Type B pancreatic cell (in vitro differentiated cells): Measurements from ENCODE around the gene HOXD10. TPM values are rescaled to one million over a fixed set of nuclear protein-coding genes. Genes with fewer than 3 reads are reported as not detected.
A peak's percentile ranks its signal among the peaks of the same experiment; 100 is the strongest.

Source experiments
- DNase-seq: peaks from one replicate; pipeline ENCODE4 v3.0.0; 2021; ENCODE audit warnings: mixed read lengths; ENCODE audit not compliant: unreplicated experiment; ENCODE audit errors: extremely low spot score
- H3K27ac Mint-ChIP-seq: 2 replicates; pipeline ENCODE4 v1.8.0; 2021; ENCODE audit warnings: mild to moderate bottlenecking, mixed read lengths
- H3K27me3 Mint-ChIP-seq: 2 replicates; pipeline ENCODE4 v1.8.0; 2021; ENCODE audit warnings: mixed read lengths
- H3K36me3 Mint-ChIP-seq: 2 replicates; pipeline ENCODE4 v1.8.0; 2021; ENCODE audit warnings: mixed read lengths
- H3K4me1 Mint-ChIP-seq: one replicate; pipeline ENCODE4 v1.8.0; 2021; ENCODE audit warnings: mixed read lengths; ENCODE audit not compliant: unreplicated experiment
- H3K4me3 Mint-ChIP-seq: 2 replicates; pipeline ENCODE4 v1.8.0; 2021; ENCODE audit warnings: mild to moderate bottlenecking, mixed read lengths
- H3K9me3 Mint-ChIP-seq: 2 replicates; pipeline ENCODE4 v1.8.0; 2021; ENCODE audit warnings: mixed read lengths
- microRNA-seq: library from miRNA; unstranded; fragments of <30 nt; microRNA quantifications from one replicate; pipeline ENCODE4, GENCODE V29; 2020
- total RNA-seq: library from RNA; stranded (reverse); gene quantifications from 2 replicates; pipeline ENCODE4 v1.2.1, GENCODE V29; 2021; ENCODE audit warnings: low replicate concordance
- TF ChIP-seq, protein P1 (sequence below): fragments of 200-600 bp; sonication (generic); conservative IDR thresholded peaks from 2 replicates; pipeline ENCODE4 v1.5.0; 2021; ENCODE audit warnings: antibody characterized with exemption, mild to moderate bottlenecking

HOXD10 gene
- total RNA-seq, 1 donor from 2014 or later: 0.56 TPM

- H3K4me3 Mint-ChIP-seq: peak overlapping the region; percentile 87
- no peaks in the 10 kb centered on the region for H3K9me3 Mint-ChIP-seq
- H3K4me1 Mint-ChIP-seq: peaks cover 49% of the 10 kb centered on the region
- H3K27me3 Mint-ChIP-seq: peaks cover 89% of the 10 kb centered on the region
- TF ChIP-seq, protein P1, sequence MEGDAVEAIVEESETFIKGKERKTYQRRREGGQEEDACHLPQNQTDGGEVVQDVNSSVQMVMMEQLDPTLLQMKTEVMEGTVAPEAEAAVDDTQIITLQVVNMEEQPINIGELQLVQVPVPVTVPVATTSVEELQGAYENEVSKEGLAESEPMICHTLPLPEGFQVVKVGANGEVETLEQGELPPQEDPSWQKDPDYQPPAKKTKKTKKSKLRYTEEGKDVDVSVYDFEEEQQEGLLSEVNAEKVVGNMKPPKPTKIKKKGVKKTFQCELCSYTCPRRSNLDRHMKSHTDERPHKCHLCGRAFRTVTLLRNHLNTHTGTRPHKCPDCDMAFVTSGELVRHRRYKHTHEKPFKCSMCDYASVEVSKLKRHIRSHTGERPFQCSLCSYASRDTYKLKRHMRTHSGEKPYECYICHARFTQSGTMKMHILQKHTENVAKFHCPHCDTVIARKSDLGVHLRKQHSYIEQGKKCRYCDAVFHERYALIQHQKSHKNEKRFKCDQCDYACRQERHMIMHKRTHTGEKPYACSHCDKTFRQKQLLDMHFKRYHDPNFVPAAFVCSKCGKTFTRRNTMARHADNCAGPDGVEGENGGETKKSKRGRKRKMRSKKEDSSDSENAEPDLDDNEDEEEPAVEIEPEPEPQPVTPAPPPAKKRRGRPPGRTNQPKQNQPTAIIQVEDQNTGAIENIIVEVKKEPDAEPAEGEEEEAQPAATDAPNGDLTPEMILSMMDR: no peak
- H3K27ac Mint-ChIP-seq: peak overlapping the region; percentile 89
- DNase-seq: no peak
- peaks cover 16% of the 10 kb centered on the region for H3K36me3 Mint-ChIP-seq
Observed at GRCh38 chr2:176164611-176165369, 48.2 kb downstream of the HOXD10 start.

- Mint-ChIP-seq H3K27me3 (peaks cover 90% of the 10 kb centered on the region), H3K4me1 (peaks cover 53% of the 10 kb centered on the region), H3K36me3 (peaks cover 18% of the 10 kb centered on the region), H3K9me3 (no peaks in the 10 kb centered on the region), H3K4me3 (peak overlapping the region; percentile 87), H3K27ac (peak overlapping the region; percentile 89)
- TF ChIP-seq, protein P1: no peak
- DNase-seq: no peak
Observed at GRCh38 chr2:176165370-176166050, 48.9 kb downstream of the HOXD10 start.

- Mint-ChIP-seq H3K36me3 (peaks cover 19% of the 10 kb centered on the region), H3K27me3 (peaks cover 90% of the 10 kb centered on the region), H3K4me1 (peaks cover 51% of the 10 kb centered on the region), H3K4me3 (peak overlapping the region; percentile 87), H3K27ac (peak overlapping the region; percentile 89), H3K9me3 (no peaks in the 10 kb centered on the region)
- TF ChIP-seq, protein P1: no peak
- no peak for DNase-seq
Observed at GRCh38 chr2:176166272-176166671, 49.7 kb downstream of the HOXD10 start.

DNA sequence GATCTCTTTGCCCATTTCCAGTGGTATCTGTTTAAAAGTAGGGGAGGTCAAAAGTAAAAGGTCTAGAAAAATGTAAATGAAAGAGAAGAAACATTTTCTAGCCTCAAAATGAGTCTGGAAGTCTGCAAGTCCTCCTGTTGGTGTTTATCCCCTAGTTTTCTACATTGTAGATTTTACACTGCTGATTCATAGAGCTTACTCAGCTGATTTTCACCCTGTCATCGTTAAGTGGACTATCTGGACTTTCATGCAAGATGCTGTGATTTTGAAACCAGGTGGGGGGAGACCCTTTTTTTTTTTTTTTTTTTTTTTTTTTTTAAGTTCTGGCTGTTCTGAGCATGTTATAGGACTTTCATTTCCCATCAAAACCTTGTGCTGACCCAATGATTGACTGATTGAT is 50.8 kb downstream of the HOXD10 start:
- H3K4me3 Mint-ChIP-seq: no peak overlapping the region
- peaks cover 89% of the 10 kb centered on the region for H3K27me3 Mint-ChIP-seq
- H3K4me1 Mint-ChIP-seq: peaks cover 45% of the 10 kb centered on the region

DNA sequence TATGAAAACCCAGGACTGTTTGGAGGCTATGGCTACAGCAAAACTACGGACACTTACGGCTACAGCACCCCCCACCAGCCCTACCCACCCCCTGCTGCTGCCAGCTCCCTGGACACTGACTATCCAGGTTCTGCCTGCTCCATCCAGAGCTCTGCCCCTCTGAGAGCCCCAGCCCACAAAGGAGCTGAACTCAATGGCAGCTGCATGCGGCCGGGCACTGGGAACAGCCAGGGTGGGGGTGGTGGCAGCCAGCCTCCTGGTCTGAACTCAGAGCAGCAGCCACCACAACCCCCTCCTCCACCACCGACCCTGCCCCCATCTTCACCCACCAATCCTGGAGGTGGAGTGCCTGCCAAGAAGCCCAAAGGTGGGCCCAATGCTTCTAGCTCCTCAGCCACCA is 52.6 kb downstream of the HOXD10 start:
- no peak for DNase-seq
- Mint-ChIP-seq H3K4me1 (peaks cover 40% of the 10 kb centered on the region), H3K9me3 (no peaks in the 10 kb centered on the region), H3K4me3 (no peak overlapping the region), H3K36me3 (peaks cover 24% of the 10 kb centered on the region), H3K27ac (no peak overlapping the region), H3K27me3 (peaks cover 90% of the 10 kb centered on the region)
- TF ChIP-seq, protein P1: no peak

More for the DNA sequence above, 50.8 kb downstream of the HOXD10 start:
- no peaks in the 10 kb centered on the region for H3K9me3 Mint-ChIP-seq
- H3K27ac Mint-ChIP-seq: no peak overlapping the region
- TF ChIP-seq, protein P1: no peak
- no peak for DNase-seq
- peaks cover 20% of the 10 kb centered on the region for H3K36me3 Mint-ChIP-seq

Small RNA genes lying within 50 kb of the gene (microRNA-seq; reads per million reads assigned to microRNA genes)
- gene MIR10B: 144 reads per million, percentile 66 among the genes with 10 or more reads in this experiment

Other genes starting within 250 kb of the HOXD10 start
- 26.4 and 33.7 TPM in 2 replicates for gene LNPK, start 114.5 kb upstream of the HOXD10 start, total RNA-seq
- 0.10 TPM in 1 of 2 replicates, not detected in the other for gene EVX2, start 32.8 kb upstream of the HOXD10 start, total RNA-seq
- 0.31 and 0.43 TPM in 2 replicates for gene HOXD13, start 24.1 kb upstream of the HOXD10 start, total RNA-seq
- gene HOXD12, start 17.0 kb upstream of the HOXD10 start, total RNA-seq: not detected in 2 replicates
- gene HOXD11, start 9.5 kb upstream of the HOXD10 start, total RNA-seq: 0.21 and 1.1 TPM in 2 replicates
- 0.19 and 1.5 TPM in 2 replicates for gene HOXD9, start 5.9 kb downstream of the HOXD10 start, total RNA-seq
- 2.8 TPM in 1 of 2 replicates, not detected in the other for gene HOXD8, start 12.9 kb downstream of the HOXD10 start, total RNA-seq
- gene HOXD4, start 34.8 kb downstream of the HOXD10 start, total RNA-seq: 37.0 TPM in 1 of 2 replicates, not detected in the other
- 25.4 TPM in 1 of 2 replicates, not detected in the other for gene HOXD3, start 40.5 kb downstream of the HOXD10 start, total RNA-seq
- 7.7 TPM in 1 of 2 replicates, not detected in the other for gene HOXD1, start 71.9 kb downstream of the HOXD10 start, total RNA-seq
- gene MTX2, start 152.7 kb downstream of the HOXD10 start, total RNA-seq: 30.2 TPM in 2 replicates